DND-41 (cell line): ENCODE results near the gene PBX4.
A peak's percentile ranks its signal among the peaks of the same experiment; 100 is the strongest.

ENCODE experiments used
- ATAC-seq: fragments of 200-7000 bp; cut with Tn5 transposase; 3 replicates; pipeline ENCODE4 v1.9.1; 2021; ENCODE audit warnings: low read depth; ENCODE audit not compliant: insufficient read depth
- DNase-seq: peaks from one replicate; pipeline ENCODE4 v3.0.0-alpha.2; 2020
- H2AFZ ChIP-seq: 2 replicates; pipeline ENCODE4 v1.6.0; 2012; ENCODE audit warnings: low read depth, low read length
- H3K27ac ChIP-seq: 2 replicates; pipeline ENCODE4 v1.5.1; 2012; ENCODE audit warnings: low read length, inconsistent platforms
- H3K27me3 ChIP-seq: fragments of 200-600 bp; sonication (generic); 2 replicates; pipeline ENCODE4 v1.6.0; 2012; ENCODE audit warnings: low read length, mild to moderate bottlenecking, inconsistent platforms; ENCODE audit not compliant: insufficient read depth, poor library complexity
- H3K36me3 ChIP-seq: 2 replicates; pipeline ENCODE4 v1.5.1; 2012; ENCODE audit warnings: low read length, inconsistent platforms; ENCODE audit not compliant: insufficient read depth
- H3K4me1 ChIP-seq: 2 replicates; pipeline ENCODE4 v1.5.1; 2012; ENCODE audit warnings: mild to moderate bottlenecking, low read length; ENCODE audit not compliant: insufficient read depth
- H3K4me2 ChIP-seq: 2 replicates; pipeline ENCODE4 v1.6.0; 2012; ENCODE audit warnings: mild to moderate bottlenecking, moderate library complexity, low read length, inconsistent platforms; ENCODE audit not compliant: insufficient read depth
- H3K4me3 ChIP-seq, 2 experiments: fragments of 200-600 bp in 1 of 2; shearing (Covaris generic) in 1 of 2; 2 replicates each; pipeline ENCODE4 v1.5.1; 2012 to 2016; ENCODE audit warnings: inconsistent platforms in 2 of 2, low read length in 2 of 2, mild to moderate bottlenecking in 2 of 2, low read depth in 1 of 2, moderate library complexity in 1 of 2
- H3K79me2 ChIP-seq: 2 replicates; pipeline ENCODE4 v1.6.0; 2012; ENCODE audit warnings: low read length, inconsistent platforms; ENCODE audit not compliant: insufficient read depth
- H3K9ac ChIP-seq: 2 replicates; pipeline ENCODE4 v1.6.0; 2012; ENCODE audit warnings: low read depth, mild to moderate bottlenecking, inconsistent platforms, low read length, moderate library complexity
- H3K9me3 ChIP-seq: 2 replicates; pipeline ENCODE4 v1.5.1; 2012; ENCODE audit warnings: low read length, moderate library complexity, mild to moderate bottlenecking, inconsistent platforms; ENCODE audit not compliant: insufficient read depth, severe bottlenecking
- H4K20me1 ChIP-seq: 2 replicates; pipeline ENCODE4 v1.6.0; 2012; ENCODE audit warnings: low read length; ENCODE audit not compliant: insufficient read depth
- EZH2 ChIP-seq: IDR thresholded peaks from 3 replicates; pipeline ENCODE4 v1.6.1; 2012; ENCODE audit warnings: borderline replicate concordance, low read depth, mild to moderate bottlenecking, moderate library complexity, low read length, inconsistent platforms; ENCODE audit not compliant: severe bottlenecking
- TF ChIP-seq, protein P1 (sequence below): IDR thresholded peaks from 2 replicates; pipeline ENCODE4 v1.5.1; 2012; ENCODE audit warnings: borderline replicate concordance, low read length, moderate library complexity, mild to moderate bottlenecking; ENCODE audit not compliant: poor library complexity, severe bottlenecking; ENCODE audit errors: extremely low read depth

The PBX4 gene

DNA sequence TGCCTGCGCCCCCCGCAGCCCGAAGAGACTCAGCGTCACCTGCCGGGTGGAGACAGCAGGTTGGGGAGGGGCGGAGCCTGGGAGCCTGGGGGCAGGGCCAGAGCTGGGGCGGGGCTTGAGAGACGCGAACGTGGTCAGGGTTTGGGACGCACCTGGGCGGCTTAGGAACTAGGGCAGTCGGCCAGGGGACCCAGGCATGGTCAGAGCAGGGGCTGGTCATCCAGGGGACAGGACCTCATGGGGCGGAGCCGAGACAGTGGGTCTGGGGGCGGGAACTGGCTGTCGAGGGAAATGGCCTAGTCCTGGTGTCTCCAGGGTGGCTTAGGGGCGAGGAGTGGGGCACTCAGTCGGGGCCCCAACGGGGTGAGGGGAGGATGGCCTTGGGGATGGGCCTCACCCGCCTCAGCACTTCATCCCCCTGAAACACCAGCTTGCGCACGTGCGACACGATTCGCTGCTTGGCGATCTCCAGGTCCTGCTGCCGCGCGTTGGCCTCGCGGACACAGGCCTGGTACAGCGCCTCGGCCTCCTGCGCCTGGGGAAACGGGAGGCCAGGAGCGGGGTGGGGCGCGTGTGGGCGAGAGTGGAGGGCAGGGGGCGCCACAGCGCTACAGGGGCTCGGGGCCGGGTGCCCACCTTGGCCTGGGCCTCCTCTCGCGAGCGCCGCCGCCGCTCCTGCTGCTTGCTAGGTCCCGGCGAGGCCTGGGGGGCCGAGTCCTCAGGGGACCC lies 19.2 kb upstream of the PBX4 start:
- TF ChIP-seq, protein P1, sequence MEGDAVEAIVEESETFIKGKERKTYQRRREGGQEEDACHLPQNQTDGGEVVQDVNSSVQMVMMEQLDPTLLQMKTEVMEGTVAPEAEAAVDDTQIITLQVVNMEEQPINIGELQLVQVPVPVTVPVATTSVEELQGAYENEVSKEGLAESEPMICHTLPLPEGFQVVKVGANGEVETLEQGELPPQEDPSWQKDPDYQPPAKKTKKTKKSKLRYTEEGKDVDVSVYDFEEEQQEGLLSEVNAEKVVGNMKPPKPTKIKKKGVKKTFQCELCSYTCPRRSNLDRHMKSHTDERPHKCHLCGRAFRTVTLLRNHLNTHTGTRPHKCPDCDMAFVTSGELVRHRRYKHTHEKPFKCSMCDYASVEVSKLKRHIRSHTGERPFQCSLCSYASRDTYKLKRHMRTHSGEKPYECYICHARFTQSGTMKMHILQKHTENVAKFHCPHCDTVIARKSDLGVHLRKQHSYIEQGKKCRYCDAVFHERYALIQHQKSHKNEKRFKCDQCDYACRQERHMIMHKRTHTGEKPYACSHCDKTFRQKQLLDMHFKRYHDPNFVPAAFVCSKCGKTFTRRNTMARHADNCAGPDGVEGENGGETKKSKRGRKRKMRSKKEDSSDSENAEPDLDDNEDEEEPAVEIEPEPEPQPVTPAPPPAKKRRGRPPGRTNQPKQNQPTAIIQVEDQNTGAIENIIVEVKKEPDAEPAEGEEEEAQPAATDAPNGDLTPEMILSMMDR = peak; percentile 22
- TF ChIP-seq EZH2 = no peak
- Histone ChIP-seq H3K79me2 (peaks cover 8% of the 10 kb centered on the region), H3K4me1 (peaks cover 11% of the 10 kb centered on the region), H2AFZ (no peak overlapping the region), H3K9ac (no peak overlapping the region), H3K9me3 (no peaks in the 10 kb centered on the region), H3K27ac (no peak overlapping the region), H3K4me2 (no peak overlapping the region), H3K27me3 (no peaks in the 10 kb centered on the region), H3K36me3 (peaks cover 62% of the 10 kb centered on the region), H3K4me3 (no peak overlapping the region), H4K20me1 (no peaks in the 10 kb centered on the region)
- ATAC-seq = no peak
- no peak for DNase-seq

DNA sequence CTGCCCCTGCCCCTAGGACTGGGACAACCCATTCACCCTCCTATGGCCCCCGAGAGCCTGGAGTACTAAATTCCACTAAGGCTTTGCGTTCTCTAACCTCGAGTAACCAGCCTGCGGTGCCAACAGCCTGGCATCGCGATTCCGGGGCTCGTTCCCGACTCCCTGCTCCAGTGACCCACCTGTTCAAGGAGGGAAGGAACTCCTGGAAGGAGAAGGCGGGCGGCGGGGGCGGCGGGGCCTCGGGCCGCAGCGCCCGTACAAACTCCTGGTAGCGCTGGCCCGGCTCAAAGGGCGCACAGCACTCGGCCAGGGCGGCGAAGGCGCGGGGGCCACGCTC lies 18.7 kb upstream of the PBX4 start:
- no peak overlapping the region for H3K9ac ChIP-seq
- no peak overlapping the region for H3K27ac ChIP-seq
- TF ChIP-seq, protein P1 = no peak
- no peaks in the 10 kb centered on the region for H3K27me3 ChIP-seq
- DNase-seq (no peak), ATAC-seq (no peak)
- no peaks in the 10 kb centered on the region for H3K9me3 ChIP-seq
- H3K4me1 ChIP-seq = peaks cover 6% of the 10 kb centered on the region
- H3K4me3 ChIP-seq = no peak overlapping the region
- no peaks in the 10 kb centered on the region for H4K20me1 ChIP-seq
- H3K36me3 ChIP-seq = peaks cover 66% of the 10 kb centered on the region
- H3K79me2 ChIP-seq = peaks cover 3% of the 10 kb centered on the region
- H3K4me2 ChIP-seq = no peak overlapping the region
- H2AFZ ChIP-seq = no peak overlapping the region

DNA sequence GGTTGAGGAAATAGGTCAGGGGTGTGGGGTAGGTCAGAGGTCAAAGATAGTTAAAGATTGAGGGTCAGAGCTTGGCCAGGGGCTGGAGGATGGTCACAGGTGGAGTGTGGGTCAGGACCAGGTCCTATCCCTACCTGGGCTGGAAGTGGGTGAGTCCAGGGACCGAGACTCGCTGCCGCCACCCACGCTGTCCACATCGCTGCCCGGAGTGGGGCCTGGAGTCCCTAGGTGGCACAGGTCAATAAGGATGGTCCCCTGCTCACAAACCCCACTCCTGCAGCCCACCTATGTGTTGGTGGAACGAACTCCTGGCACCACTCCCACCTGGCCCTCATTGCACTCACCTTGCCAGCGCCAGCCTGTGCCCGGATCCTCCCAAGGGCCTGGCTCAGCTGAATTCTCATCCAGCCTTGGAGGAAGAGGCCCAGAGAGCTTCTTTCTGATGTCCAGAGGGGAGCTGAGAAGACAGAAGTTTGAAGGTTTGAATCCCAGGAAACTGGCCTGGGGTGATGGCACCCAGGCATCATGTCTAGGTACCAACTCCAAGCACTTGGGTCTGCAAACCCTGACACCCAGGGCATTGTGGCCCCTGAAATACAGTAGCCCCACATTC lies 18.2 kb upstream of the PBX4 start:
- Histone ChIP-seq H3K4me2 (no peak overlapping the region), H4K20me1 (no peaks in the 10 kb centered on the region), H3K4me3 (no peak overlapping the region), H3K27ac (no peak overlapping the region), H3K36me3 (peaks cover 64% of the 10 kb centered on the region), H3K4me1 (0 out of 2 replicates have a peak, but pooled peaks cover 3% of the 10 kb centered on the region), H3K9ac (no peak overlapping the region), H3K27me3 (no peaks in the 10 kb centered on the region), H2AFZ (no peak overlapping the region), H3K9me3 (no peaks in the 10 kb centered on the region), H3K79me2 (0 out of 2 replicates have a peak, but pooled peaks cover 2% of the 10 kb centered on the region)
- ATAC-seq (no peak), DNase-seq (no peak)
- no peak for TF ChIP-seq EZH2
- TF ChIP-seq, protein P1 = no peak
